ENCODE results near the gene NOD2.

DNA sequence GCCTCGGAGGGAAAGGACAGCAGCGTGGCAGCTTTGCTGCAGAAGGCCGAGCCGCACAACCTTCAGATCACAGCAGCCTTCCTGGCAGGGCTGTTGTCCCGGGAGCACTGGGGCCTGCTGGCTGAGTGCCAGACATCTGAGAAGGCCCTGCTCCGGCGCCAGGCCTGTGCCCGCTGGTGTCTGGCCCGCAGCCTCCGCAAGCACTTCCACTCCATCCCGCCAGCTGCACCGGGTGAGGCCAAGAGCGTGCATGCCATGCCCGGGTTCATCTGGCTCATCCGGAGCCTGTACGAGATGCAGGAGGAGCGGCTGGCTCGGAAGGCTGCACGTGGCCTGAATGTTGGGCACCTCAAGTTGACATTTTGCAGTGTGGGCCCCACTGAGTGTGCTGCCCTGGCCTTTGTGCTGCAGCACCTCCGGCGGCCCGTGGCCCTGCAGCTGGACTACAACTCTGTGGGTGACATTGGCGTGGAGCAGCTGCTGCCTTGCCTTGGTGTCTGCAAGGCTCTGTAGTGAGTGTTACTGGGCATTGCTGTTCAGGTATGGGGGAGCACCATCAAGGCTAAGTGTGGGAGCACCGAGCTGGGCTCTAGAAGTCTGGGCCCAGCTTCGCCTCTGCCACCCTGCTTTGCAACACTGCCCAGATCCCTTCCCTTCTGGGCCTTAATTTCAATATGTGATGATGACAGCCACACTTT, 18.6 kb downstream of the NOD2 start:
- TF ChIP-seq CTCF (IDR thresholded peaks at IDR 0.05) (no peak), POLR2A (IDR thresholded peaks at IDR 0.05) (no peak)
